RWPE1 (cell line): ENCODE results near the gene FIBP.

Experiments used
- CTCF ChIA-PET: fragments of 350-600 bp; sonication (Branson Sonifier 250); formaldehyde crosslinking; extraction: SDS; loops from one replicate; lab custom pipeline; 2021; lab: Yijun Ruan, JAX
- POLR2A ChIA-PET: fragments of 400-600 bp; formaldehyde crosslinking; extraction: SDS; loops from one replicate; lab custom pipeline; 2020; ENCODE audit warnings: antibody characterized with exemption; ENCODE audit not compliant: low non-redundant PET; lab: Yijun Ruan, JAX
- DNase-seq: peaks from one replicate; pipeline ENCODE4 v3.0.0; 2012; ENCODE audit warnings: low spot score
- H3K27ac ChIP-seq: fragments of 450-650 bp; 2 replicates; pipeline ENCODE4 v1.5.1; 2017
- TF ChIP-seq, protein P1 (sequence below): fragments of 450-650 bp; conservative IDR thresholded peaks from 2 replicates; pipeline ENCODE4 v1.5.1; 2017; ENCODE audit warnings: low read depth, mild to moderate bottlenecking

The FIBP gene

DNA sequence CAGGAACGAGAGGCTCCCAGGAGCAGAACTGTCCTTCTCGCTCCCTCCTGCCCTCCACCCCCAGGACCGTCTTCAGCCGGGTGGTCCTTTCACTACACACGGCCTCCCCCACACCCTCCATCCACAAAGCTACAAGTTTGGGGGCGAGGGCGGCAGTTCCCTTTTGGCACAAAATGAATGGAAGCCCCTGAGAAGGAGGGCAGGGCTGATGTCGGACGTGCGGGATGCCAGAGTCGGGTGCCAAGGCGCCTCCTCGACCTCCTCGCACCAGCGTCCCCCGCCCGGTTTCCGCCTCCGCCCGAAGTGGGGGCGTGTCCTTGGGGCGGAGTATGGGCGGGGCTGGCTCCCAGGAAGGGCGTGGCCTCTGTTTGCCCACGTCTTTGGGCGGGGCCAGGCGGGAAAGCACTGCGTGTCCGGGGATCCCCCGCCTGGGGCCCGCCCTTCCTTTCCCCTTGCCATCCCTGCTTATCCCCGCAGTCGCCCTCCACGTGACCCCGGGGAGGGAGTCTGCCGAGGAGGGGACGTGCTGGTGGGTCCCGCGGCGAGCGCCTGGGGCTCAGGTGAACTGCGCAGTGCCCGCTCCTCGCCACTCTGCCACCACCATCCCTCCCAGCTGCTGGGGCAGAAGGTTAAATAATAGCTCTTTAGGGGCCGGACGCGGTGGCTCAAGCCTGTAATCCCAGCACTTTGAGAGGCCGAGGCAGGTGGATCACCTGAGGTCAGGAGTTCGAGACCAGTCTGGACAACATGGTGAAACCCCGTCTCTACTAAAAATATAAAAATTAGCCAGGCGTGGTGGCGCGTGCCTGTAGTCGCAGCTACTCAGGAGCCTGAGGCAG, 14.7 kb downstream of the FIBP start:
- CTCF ChIA-PET: interaction anchor here (0.7 to 1.6 kb wide), 3 partner anchors 11 to 15 kb away, joined by 5 to 6 read pairs (median 6); partner anchors contain the start of gene FIBP
- peak; percentile 87 for DNase-seq
- TF ChIP-seq, protein P1, sequence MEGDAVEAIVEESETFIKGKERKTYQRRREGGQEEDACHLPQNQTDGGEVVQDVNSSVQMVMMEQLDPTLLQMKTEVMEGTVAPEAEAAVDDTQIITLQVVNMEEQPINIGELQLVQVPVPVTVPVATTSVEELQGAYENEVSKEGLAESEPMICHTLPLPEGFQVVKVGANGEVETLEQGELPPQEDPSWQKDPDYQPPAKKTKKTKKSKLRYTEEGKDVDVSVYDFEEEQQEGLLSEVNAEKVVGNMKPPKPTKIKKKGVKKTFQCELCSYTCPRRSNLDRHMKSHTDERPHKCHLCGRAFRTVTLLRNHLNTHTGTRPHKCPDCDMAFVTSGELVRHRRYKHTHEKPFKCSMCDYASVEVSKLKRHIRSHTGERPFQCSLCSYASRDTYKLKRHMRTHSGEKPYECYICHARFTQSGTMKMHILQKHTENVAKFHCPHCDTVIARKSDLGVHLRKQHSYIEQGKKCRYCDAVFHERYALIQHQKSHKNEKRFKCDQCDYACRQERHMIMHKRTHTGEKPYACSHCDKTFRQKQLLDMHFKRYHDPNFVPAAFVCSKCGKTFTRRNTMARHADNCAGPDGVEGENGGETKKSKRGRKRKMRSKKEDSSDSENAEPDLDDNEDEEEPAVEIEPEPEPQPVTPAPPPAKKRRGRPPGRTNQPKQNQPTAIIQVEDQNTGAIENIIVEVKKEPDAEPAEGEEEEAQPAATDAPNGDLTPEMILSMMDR: no peak
- H3K27ac ChIP-seq: peak overlapping the region; percentile 82
- POLR2A ChIA-PET: interaction anchor here (0.6 kb wide), 1 partner anchor 1565 kb away, joined by 3 read pairs; no protein-coding TSS in a partner anchor

DNA sequence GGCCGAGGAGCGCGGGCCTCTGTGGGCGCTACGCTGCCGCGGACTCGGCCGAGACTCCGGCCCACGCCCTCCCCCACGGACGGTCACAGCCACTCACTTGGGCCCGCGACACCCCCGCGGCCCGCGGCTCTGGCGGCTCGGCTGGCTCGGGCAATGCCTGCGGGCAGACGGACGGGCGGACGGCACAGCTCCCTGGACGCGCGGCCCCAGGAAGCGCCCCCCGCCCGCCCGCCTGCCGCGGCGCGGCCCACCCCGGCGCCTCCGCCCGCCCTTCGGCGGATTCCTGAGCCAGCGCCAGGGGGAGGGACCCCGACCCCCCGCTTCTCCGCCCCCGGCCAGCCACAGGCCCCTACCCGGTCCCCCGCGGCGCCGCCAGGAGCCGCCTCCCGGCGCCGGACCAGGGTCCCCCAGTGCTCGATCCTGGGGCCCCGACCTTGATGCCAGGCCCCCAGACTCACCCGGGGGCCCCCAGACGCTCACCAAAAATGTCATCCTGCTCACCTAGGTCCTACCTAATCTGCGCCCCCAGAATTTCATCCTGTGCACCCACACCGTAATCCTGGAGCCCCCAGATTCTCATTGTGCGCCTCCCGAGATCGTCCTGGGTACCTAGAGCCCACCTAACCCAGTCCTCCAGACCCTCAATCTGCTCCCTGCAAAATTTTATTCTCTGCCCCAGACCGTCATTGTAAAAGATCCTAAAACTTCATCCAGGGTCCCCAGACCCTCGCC, 15.5 kb downstream of the FIBP start, which contains the start of gene EFEMP2:
Gene EFEMP2 (minus strand): TSS at position 215 of the 732 bp plus-strand sequence. CDS start 446 bp downstream, outside the sequence.
- peak within 1 kb of the TSS; percentile 82 for H3K27ac ChIP-seq
- no peak for DNase-seq
- TF ChIP-seq, protein P1: no peak
- CTCF ChIA-PET: interaction anchor here (0.7 to 1.7 kb wide), 2 partner anchors 12 kb away, joined by 5 to 8 read pairs; no protein-coding TSS in a partner anchor
- POLR2A ChIA-PET: no interaction called here

DNA sequence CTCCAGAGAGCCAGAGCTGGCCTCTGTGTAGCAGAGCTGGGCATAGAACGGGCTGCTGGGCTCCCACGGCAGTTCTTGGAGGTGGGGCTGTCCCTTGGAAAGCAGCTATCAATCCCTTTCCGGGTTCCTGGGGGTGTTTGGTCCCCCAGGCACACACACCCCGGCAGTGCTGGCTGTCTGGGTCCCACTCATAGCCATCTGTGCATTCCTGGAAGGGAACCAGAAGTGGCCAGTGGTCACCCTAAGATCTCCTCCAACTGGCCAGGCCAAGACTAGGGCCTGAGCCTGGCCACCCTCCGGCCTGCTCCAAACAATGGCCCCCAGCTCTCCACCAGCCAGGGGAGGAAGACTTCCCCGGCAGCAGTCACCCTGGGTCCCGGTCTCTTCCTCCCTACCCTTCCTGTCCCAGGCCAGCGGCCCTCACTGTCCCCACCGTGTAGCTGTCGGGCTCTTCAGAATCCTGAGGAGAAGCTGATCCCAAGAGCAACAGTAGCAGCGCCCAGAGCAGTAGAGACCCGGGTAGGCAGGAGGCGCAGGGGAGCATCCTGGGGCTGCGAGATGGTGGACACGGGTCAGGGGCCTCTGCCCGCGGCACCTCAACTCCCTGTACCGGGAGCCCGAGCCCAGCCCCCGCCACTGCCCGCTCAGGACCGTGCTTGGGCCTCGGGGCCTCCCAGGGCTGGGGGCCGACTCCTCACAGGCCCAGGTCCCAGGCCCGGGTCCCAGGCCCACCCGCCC, 16.3 kb downstream of the FIBP start:
- CTCF ChIA-PET: interaction anchor here (0.7 to 1.7 kb wide), 4 partner anchors 12 to 20 kb away, joined by 3 to 8 read pairs (median 4); partner anchors contain the start of gene MUS81
- peak overlapping the region; percentile 82 for H3K27ac ChIP-seq
- TF ChIP-seq, protein P1: no peak
- POLR2A ChIA-PET: interaction anchor here (0.9 kb wide), 1 partner anchor 12 kb away, joined by 3 read pairs; the partner anchor contains the start of gene MUS81
- no peak for DNase-seq

DNA sequence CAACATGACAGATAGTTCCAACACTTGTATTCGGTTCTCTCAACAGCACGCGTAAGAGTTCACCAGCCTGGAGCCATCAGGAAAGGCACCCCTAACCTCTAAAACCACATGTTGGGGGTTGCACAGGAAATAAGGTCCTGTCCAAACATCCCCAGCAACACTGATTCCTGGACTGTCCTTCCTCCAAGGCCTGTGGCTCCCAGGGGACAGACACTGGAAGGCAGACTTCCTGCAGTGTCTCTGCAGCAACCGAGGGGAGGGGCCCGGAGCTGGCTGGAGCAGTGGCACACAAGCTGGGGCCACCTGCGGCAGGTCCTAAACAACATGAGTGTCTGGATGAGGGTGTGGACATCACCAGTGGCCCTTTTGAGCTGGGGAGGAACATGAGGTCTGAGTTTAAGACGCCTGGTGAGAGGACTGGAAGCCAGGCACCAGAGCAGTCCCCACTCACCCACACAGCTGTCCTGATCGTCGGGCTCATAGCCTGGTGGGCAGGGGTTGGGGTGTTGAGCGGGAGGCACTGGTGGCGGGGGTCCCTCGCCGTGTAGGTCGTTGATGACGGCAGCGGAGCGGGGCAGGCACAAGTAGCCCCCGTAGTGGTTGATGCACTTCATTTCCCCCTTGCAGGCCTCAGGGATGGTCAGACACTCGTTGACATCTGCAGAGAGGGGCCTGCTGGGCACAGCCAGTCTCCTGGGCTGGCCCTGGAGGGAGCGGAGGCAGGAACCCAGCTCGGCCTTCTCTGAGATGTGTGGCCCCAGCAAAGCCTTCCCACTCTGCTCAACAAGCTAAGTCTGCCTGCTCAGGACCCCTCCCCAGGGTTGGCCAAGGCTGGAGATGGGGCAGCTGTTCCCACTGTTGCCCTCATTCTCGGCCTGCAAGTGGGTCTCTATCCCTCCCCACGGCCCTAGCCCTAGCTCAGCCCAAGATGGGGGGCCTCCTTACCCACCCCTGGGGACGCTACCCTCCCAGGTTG, 17.3 kb downstream of the FIBP start:
- POLR2A ChIA-PET: interaction anchor here (0.9 kb wide), 1 partner anchor 11 kb away, joined by 3 read pairs; the partner anchor contains the start of gene MUS81
- TF ChIP-seq, protein P1: no peak
- CTCF ChIA-PET: interaction anchor here (0.7 to 1.7 kb wide), 4 partner anchors 11 to 19 kb away, joined by 3 to 8 read pairs (median 4); partner anchors contain the start of gene MUS81
- no peak for DNase-seq
- H3K27ac ChIP-seq: peak overlapping the region; percentile 82

DNA sequence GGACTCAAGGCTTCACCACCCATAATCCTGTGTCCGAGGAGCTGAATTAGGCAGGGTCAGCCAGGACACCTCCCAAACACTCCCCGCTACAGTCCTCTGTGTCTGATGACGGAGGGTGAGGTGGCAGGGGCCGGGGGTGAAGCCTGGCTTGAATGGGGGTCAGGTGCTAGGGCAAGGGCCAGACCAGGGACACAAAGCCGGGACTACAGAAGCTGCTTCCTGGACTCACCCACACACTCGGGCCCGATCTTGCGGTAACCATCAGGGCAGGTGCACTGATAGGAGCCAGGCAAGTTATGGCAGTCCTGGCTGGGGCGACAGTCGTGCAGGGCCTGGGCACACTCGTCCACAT, 18.0 kb downstream of the FIBP start:
- H3K27ac ChIP-seq: peak overlapping the region; percentile 82
- ChIA-PET CTCF (interaction anchor here (0.5 to 1.9 kb wide), 2 partner anchors 9 to 11 kb away, joined by 3 to 5 read pairs; no protein-coding TSS in a partner anchor), POLR2A (no interaction called here)
- TF ChIP-seq, protein P1: no peak
- no peak for DNase-seq
